Hepatocyte (in vitro differentiated cells): ENCODE results near the gene SLC16A14. TPM values are rescaled to one million over a fixed set of nuclear protein-coding genes. Genes with fewer than 3 reads are reported as not detected.

Experiments used
- DNase-seq: peaks from one replicate; pipeline ENCODE4 v3.0.0-alpha.2; 2016; ENCODE audit warnings: low spot score
- H2AFZ ChIP-seq: fragments of 200-600 bp; sonication (generic); 2 replicates; pipeline ENCODE4 v1.6.0; 2016; ENCODE audit warnings: antibody characterized with exemption, mild to moderate bottlenecking
- H3K27ac ChIP-seq: fragments of 200-600 bp; sonication (generic); 2 replicates; pipeline ENCODE4 v1.5.1; 2016; ENCODE audit warnings: mild to moderate bottlenecking
- H3K27me3 ChIP-seq: fragments of 200-600 bp; sonication (generic); 2 replicates; pipeline ENCODE4 v1.6.1; 2016
- H3K36me3 ChIP-seq: fragments of 200-600 bp; sonication (generic); replicated peaks from 2 replicates; pipeline ENCODE4 v1.5.1; 2016; ENCODE audit warnings: low read depth; ENCODE audit not compliant: insufficient read depth
- H3K4me1 ChIP-seq: fragments of 200-600 bp; sonication (generic); 2 replicates; pipeline ENCODE4 v1.5.1; 2016; ENCODE audit warnings: mild to moderate bottlenecking, moderate library complexity; ENCODE audit not compliant: insufficient read depth
- H3K4me2 ChIP-seq: fragments of 200-600 bp; sonication (generic); 2 replicates; pipeline ENCODE4 v1.6.0; 2016
- H3K4me3 ChIP-seq: fragments of 200-600 bp; sonication (generic); 2 replicates; pipeline ENCODE4 v1.5.1; 2016; ENCODE audit warnings: mild to moderate bottlenecking
- H3K79me2 ChIP-seq: fragments of 200-600 bp; sonication (generic); 2 replicates; pipeline ENCODE4 v1.6.0; 2017; ENCODE audit warnings: mild to moderate bottlenecking
- H3K9me2 ChIP-seq: fragments of 200-600 bp; sonication (generic); replicated peaks from 2 replicates; pipeline ENCODE4 v1.6.0; 2017; ENCODE audit warnings: mild to moderate bottlenecking; ENCODE audit not compliant: insufficient read depth
- H3K9me3 ChIP-seq: fragments of 200-600 bp; sonication (generic); 2 replicates; pipeline ENCODE4 v1.5.1; 2016; ENCODE audit warnings: low read depth, mild to moderate bottlenecking
- H4K20me1 ChIP-seq: fragments of 200-600 bp; sonication (generic); 2 replicates; pipeline ENCODE4 v1.6.0; 2016; ENCODE audit warnings: mild to moderate bottlenecking; ENCODE audit not compliant: insufficient read depth, poor library complexity, severe bottlenecking
- EZH2 ChIP-seq: fragments of 200-600 bp; sonication (generic); IDR thresholded peaks from 2 replicates; pipeline ENCODE4 v1.6.1; 2016; ENCODE audit warnings: antibody characterized with exemption, mild to moderate bottlenecking, borderline replicate concordance
- EZH2phosphoT487 ChIP-seq: fragments of 200-600 bp; sonication (generic); IDR thresholded peaks from one replicate; pipeline ENCODE4 v1.6.1; 2018; ENCODE audit warnings: antibody characterized with exemption, mild to moderate bottlenecking, low read depth, moderate library complexity; ENCODE audit not compliant: unreplicated experiment, severe bottlenecking
- WGBS: methylation state at CpG from one replicate; pipeline ENCODE4 v1.1.6; 2016; ENCODE audit warnings: low lambda C conversion rate; ENCODE audit errors: missing lambda C conversion rate; 5-methylcytosine and 5-hydroxymethylcytosine counted together
- polyA plus RNA-seq: library from polyadenylated mRNA; unstranded; fragments of >200 nt; fragmentation: Nextera tagmentation; extraction: Ambion mirVana; gene quantifications from 2 replicates; pipeline ENCODE4 v1.2.1, GENCODE V29; 2016
- total RNA-seq: library from RNA; depleted of rRNA; stranded (reverse); fragments of >200 nt; gene quantifications from 2 replicates; pipeline ENCODE4 v1.2.3, GENCODE V29; 2014
- TF ChIP-seq, protein P1 (sequence below): fragments of 200-600 bp; sonication (generic); IDR thresholded peaks from 2 replicates; pipeline ENCODE4 v1.5.1; 2016; ENCODE audit warnings: antibody characterized with exemption, mild to moderate bottlenecking; ENCODE audit not compliant: poor library complexity

Gene SLC16A14
- total and polyA plus RNA-seq, 2 experiments from 2014 or later: 1.3 to 2.1 TPM

DNA sequence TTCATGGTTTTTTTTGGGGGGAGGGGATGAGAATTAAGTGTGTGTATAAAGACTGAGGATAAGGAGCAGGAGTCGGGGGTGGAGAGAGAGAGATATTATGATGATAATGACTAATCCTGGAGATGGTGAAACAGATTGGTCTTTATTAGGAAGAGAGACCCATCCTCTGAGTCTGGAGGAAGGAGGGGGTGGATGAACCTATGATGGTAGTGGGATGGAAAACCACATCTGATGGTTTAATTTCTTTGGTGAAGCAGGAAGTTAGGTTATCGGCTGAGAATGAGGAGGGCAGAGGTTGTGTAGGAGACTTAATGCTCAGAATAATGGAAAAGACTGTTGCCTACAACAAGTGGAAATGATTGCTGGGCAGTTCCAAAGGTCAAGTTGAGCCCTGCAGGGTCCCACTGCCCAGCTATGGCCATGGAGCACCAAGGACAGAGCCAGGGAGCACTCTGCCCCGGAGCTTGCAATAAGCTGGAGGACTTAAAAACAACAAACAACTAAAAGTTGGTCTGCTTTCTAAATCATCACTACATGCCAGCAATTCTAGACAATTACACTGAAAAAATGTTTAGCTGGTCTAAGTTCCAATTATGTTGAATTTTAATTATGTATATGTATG is 7.9 kb downstream of the SLC16A14 start:
- H3K36me3 ChIP-seq: no peaks in the 10 kb centered on the region
- H3K27me3 ChIP-seq: no peaks in the 10 kb centered on the region
- no peak overlapping the region for H2AFZ ChIP-seq
- H3K9me3 ChIP-seq: no peaks in the 10 kb centered on the region
- DNase-seq: no peak
- H3K79me2 ChIP-seq: no peaks in the 10 kb centered on the region
- 87% methylated on average over 3 of the region's 3 CpGs for WGBS
- H3K27ac ChIP-seq: no peak overlapping the region
- no peaks in the 10 kb centered on the region for H3K9me2 ChIP-seq
- H3K4me3 ChIP-seq: no peak overlapping the region
- H3K4me2 ChIP-seq: no peak overlapping the region
- TF ChIP-seq, protein P1, sequence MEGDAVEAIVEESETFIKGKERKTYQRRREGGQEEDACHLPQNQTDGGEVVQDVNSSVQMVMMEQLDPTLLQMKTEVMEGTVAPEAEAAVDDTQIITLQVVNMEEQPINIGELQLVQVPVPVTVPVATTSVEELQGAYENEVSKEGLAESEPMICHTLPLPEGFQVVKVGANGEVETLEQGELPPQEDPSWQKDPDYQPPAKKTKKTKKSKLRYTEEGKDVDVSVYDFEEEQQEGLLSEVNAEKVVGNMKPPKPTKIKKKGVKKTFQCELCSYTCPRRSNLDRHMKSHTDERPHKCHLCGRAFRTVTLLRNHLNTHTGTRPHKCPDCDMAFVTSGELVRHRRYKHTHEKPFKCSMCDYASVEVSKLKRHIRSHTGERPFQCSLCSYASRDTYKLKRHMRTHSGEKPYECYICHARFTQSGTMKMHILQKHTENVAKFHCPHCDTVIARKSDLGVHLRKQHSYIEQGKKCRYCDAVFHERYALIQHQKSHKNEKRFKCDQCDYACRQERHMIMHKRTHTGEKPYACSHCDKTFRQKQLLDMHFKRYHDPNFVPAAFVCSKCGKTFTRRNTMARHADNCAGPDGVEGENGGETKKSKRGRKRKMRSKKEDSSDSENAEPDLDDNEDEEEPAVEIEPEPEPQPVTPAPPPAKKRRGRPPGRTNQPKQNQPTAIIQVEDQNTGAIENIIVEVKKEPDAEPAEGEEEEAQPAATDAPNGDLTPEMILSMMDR: no peak
- TF ChIP-seq EZH2 (no peak), EZH2phosphoT487 (no peak)
- H3K4me1 ChIP-seq: no peaks in the 10 kb centered on the region
- H4K20me1 ChIP-seq: no peaks in the 10 kb centered on the region

DNA sequence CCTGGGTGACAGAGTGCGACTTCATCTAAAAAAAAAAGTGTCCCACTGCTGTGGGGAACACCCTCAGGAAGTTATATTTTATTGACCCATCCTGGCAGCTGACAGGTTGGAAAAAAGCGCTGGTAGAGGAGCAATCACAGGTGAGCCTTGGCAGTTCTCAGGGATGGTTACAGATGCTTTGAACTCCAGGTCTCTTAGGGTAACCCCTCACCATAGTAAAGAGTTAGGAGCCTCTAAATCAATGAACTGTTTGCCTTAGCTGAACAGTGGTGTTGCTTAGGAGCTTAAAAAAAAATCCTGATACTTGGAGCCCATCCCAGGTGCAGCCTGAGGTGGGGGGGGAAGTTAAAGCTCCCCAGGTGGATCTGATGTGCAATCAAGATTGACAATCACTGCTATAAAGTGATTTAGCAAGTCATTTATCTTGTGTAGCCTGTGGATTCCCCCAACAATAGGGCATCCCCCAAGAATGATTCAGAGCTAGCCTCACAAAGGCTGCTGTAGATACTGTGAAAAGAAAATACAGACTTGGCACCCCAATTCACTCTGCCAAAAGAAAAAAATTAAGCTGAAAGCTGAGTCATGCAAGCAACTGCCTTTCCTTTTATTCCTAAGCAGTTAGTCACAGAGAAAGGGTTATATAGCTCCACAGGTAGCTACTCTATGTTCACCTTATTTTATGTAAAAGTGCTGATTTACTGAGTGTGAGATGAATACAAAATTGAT is 14.8 kb downstream of the SLC16A14 start:
- H3K36me3 ChIP-seq: no peaks in the 10 kb centered on the region
- no peaks in the 10 kb centered on the region for H3K9me2 ChIP-seq
- no peaks in the 10 kb centered on the region for H3K4me1 ChIP-seq
- no peak for DNase-seq
- TF ChIP-seq EZH2phosphoT487 (no peak), EZH2 (no peak)
- TF ChIP-seq, protein P1: no peak
- no peaks in the 10 kb centered on the region for H3K9me3 ChIP-seq
- H2AFZ ChIP-seq: no peak overlapping the region
- H3K27me3 ChIP-seq: no peaks in the 10 kb centered on the region
- no peak overlapping the region for H3K4me3 ChIP-seq
- H3K79me2 ChIP-seq: no peaks in the 10 kb centered on the region
- no peak overlapping the region for H3K27ac ChIP-seq
- H3K4me2 ChIP-seq: no peak overlapping the region
- H4K20me1 ChIP-seq: no peaks in the 10 kb centered on the region
- 93% methylated on average over 2 of the region's 2 CpGs for WGBS

DNA sequence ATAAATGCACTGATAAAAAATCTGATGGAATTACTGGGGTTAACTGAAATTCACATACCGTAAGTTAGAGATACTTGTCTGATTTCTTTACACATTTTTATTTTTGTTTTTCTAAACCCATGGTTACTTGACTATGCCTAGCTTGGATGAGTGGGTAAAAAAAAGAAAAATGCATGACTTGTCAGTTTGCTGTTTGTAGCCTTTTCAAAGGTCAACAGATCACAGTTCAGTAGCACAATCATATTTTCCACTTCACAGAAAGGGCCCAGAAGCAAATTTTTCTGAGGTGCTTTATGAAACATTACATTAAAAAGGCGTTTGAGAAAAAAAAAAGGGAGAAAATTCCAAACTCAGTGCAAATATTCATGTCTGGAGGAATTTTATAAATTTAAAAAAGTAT is 16.4 kb downstream of the SLC16A14 start:
- no peak for DNase-seq
- Histone ChIP-seq H3K27ac (no peak overlapping the region), H3K4me2 (no peak overlapping the region), H3K4me1 (no peaks in the 10 kb centered on the region), H2AFZ (no peak overlapping the region), H3K27me3 (no peaks in the 10 kb centered on the region), H3K79me2 (no peaks in the 10 kb centered on the region), H4K20me1 (no peaks in the 10 kb centered on the region), H3K9me3 (no peaks in the 10 kb centered on the region), H3K36me3 (no peaks in the 10 kb centered on the region), H3K4me3 (no peak overlapping the region), H3K9me2 (no peaks in the 10 kb centered on the region)
- TF ChIP-seq, protein P1: no peak
- no peak for TF ChIP-seq EZH2phosphoT487
- TF ChIP-seq EZH2: no peak
- WGBS: 94% methylated on average over 2 of the region's 2 CpGs
